A549 (cell line): ENCODE measurements around the gene ACTN2. TPM values are rescaled to one million over a fixed set of nuclear protein-coding genes. Genes with fewer than 3 reads are reported as not detected.

Experiments
- ATAC-seq, 2 experiments: fragments of 200-7000 bp in 1 of 2; fragments of >200 bp in 1 of 2; cut with Nextera tagmentation in 1 of 2; cut with Tn5 transposase in 1 of 2; 3 replicates each; pipeline versions ENCODE4 v1.8.0 to v1.9.1; 2018 to 2020; ENCODE audit warnings: mild to moderate bottlenecking in 1 of 2, moderate library complexity in 1 of 2
- CTCF ChIA-PET: fragments of 300-600 bp; sonication (Branson Sonifier 250); formaldehyde crosslinking; extraction: SDS; loops from one replicate; lab custom pipeline; 2021; ENCODE audit warnings: antibody characterized with exemption, inconsistent platforms; lab: Yijun Ruan, JAX
- POLR2A ChIA-PET: fragments of 350-600 bp; formaldehyde crosslinking; extraction: SDS; loops from one replicate; lab custom pipeline; 2021; ENCODE audit warnings: antibody characterized with exemption, inconsistent platforms; lab: Yijun Ruan, JAX
- DNase-seq, 2 experiments: peaks; one replicate each; pipeline versions ENCODE4 v3.0.0 to v3.0.0-alpha.2; 2011 to 2016; ENCODE audit warnings: low read depth in 1 of 2, low spot score in 1 of 2
- FAIRE-seq: peaks from 2 replicates; lab custom pipeline; 2011; peaks lifted over from hg19 to GRCh38; lab: Jason Lieb, UNC
- H3K27ac ChIP-seq, 2 experiments: fragments of >200 bp; sonication (Bioruptor Twin); formaldehyde crosslinking; 3 replicates each; pipeline ENCODE4 v1.5.1; 2016 to 2017
- H3K4me1 ChIP-seq: fragments of >200 bp; sonication (Bioruptor Twin); formaldehyde crosslinking; 3 replicates; pipeline ENCODE4 v1.6.1; 2016
- H3K4me2 ChIP-seq: fragments of >200 bp; sonication (Bioruptor Twin); formaldehyde crosslinking; 3 replicates; pipeline ENCODE4 v1.6.1; 2016
- H3K4me3 ChIP-seq: fragments of >200 bp; sonication (Bioruptor Twin); formaldehyde crosslinking; 3 replicates; pipeline ENCODE4 v1.5.1; 2016
- H3K9me3 ChIP-seq: fragments of >200 bp; sonication (Bioruptor Twin); formaldehyde crosslinking; 3 replicates; pipeline ENCODE4 v1.6.1; 2016
- CHD2 ChIP-seq: fragments of 150-350 bp; IDR thresholded peaks from 2 replicates; pipeline ENCODE4 v1.6.1; 2014; ENCODE audit warnings: low read length; ENCODE audit not compliant: partially characterized antibody
- EHF ChIP-seq: fragments of 250-450 bp; sonication (Bioruptor Pico); IDR thresholded peaks from 2 replicates; pipeline ENCODE4 v1.5.0; 2020; ENCODE audit warnings: mild to moderate bottlenecking
- EHMT2 ChIP-seq: fragments of 200-600 bp; sonication (generic); IDR thresholded peaks from 2 replicates; pipeline ENCODE4 v1.6.1; 2016; ENCODE audit warnings: antibody characterized with exemption, low read depth, mild to moderate bottlenecking, moderate library complexity
- ESRRA ChIP-seq: fragments of 150-350 bp; IDR thresholded peaks from 2 replicates; pipeline ENCODE4 v1.6.1; 2014; ENCODE audit warnings: mild to moderate bottlenecking, low read length, borderline replicate concordance
- FOSL2 ChIP-seq, 2 experiments: fragments of 450-650 bp in 1 of 2; fragments of >200 bp in 1 of 2; sonication (Bioruptor Twin) in 1 of 2; formaldehyde crosslinking; IDR thresholded peaks; 2 replicates each; pipeline versions ENCODE4 v1.5.0 to v1.6.1; 2016 to 2020; ENCODE audit warnings: mild to moderate bottlenecking in 1 of 2, moderate library complexity in 1 of 2
- FOXS1 ChIP-seq: fragments of 250-450 bp; sonication (Bioruptor Pico); IDR thresholded peaks from 2 replicates; pipeline ENCODE4 v1.5.0; 2020; ENCODE audit warnings: mild to moderate bottlenecking, moderate library complexity
- GATA3 ChIP-seq: IDR thresholded peaks from 2 replicates; pipeline ENCODE4 v1.6.1; 2012; ENCODE audit warnings: borderline replicate concordance
- HOXA7 ChIP-seq: fragments of 250-450 bp; sonication (Bioruptor Pico); IDR thresholded peaks from 2 replicates; pipeline ENCODE4 v1.5.0; 2020; ENCODE audit warnings: mild to moderate bottlenecking, moderate library complexity
- JUNB ChIP-seq: fragments of >200 bp; sonication (Bioruptor Twin); formaldehyde crosslinking; IDR thresholded peaks from 2 replicates; pipeline ENCODE4 v1.6.1; 2016
- KDM1A ChIP-seq: fragments of 200-600 bp; sonication (generic); IDR thresholded peaks from 2 replicates; pipeline ENCODE4 v1.6.1; 2016; ENCODE audit warnings: low read depth, mild to moderate bottlenecking
- MAX ChIP-seq: IDR thresholded peaks from 2 replicates; pipeline ENCODE4 v1.6.1; 2012
- NPAS2 ChIP-seq: fragments of 250-450 bp; sonication (Bioruptor Pico); IDR thresholded peaks from 2 replicates; pipeline ENCODE4 v1.8.0; 2022; ENCODE audit warnings: mild to moderate bottlenecking, moderate library complexity, borderline replicate concordance
- PBX3 ChIP-seq: IDR thresholded peaks from 2 replicates; pipeline ENCODE4 v1.6.1; 2012
- PHF8 ChIP-seq: fragments of 200-600 bp; sonication (generic); IDR thresholded peaks from 2 replicates; pipeline ENCODE4 v1.6.1; 2016; ENCODE audit warnings: low read depth, mild to moderate bottlenecking, antibody characterized with exemption, moderate library complexity, borderline replicate concordance
- RAD21 ChIP-seq, 2 experiments: fragments of >200 bp in 1 of 2; sonication (Bioruptor Twin) in 1 of 2; formaldehyde crosslinking in 1 of 2; IDR thresholded peaks in 1 of 2; conservative IDR thresholded peaks in 1 of 2; 2 replicates in 1 of 2; 3 replicates in 1 of 2; pipeline ENCODE4 v1.6.1; 2012 to 2018; ENCODE audit warnings: inconsistent platforms in 1 of 2
- RFX5 ChIP-seq: fragments of 450-650 bp; IDR thresholded peaks from 2 replicates; pipeline ENCODE4 v1.7.1; 2014; ENCODE audit warnings: antibody characterized with exemption, mild to moderate bottlenecking, moderate library complexity
- SMC3 ChIP-seq: fragments of >200 bp; sonication (Bioruptor Twin); formaldehyde crosslinking; IDR thresholded peaks from 3 replicates; pipeline ENCODE4 v1.6.1; 2018; ENCODE audit warnings: inconsistent platforms
- ZC3H11A ChIP-seq: fragments of 450-650 bp; IDR thresholded peaks from 2 replicates; pipeline ENCODE4 v1.6.1; 2014; ENCODE audit warnings: antibody characterized with exemption, mild to moderate bottlenecking
- ZNF302 ChIP-seq: fragments of 250-450 bp; sonication (Bioruptor Pico); IDR thresholded peaks from 2 replicates; pipeline ENCODE4 v1.9.0; 2021; ENCODE audit warnings: inconsistent platforms, mild to moderate bottlenecking, moderate library complexity
- WGBS: methylation state at CpG from one replicate; pipeline ENCODE4 v1.1.6; 2017; ENCODE audit errors: missing lambda C conversion rate; 5-methylcytosine and 5-hydroxymethylcytosine counted together
- polyA plus RNA-seq, 4 experiments: library from polyadenylated mRNA; depleted of rRNA in 3 of 4; stranded (reverse); fragments of >200 nt; fragmentation: RNase III in 1 of 4; extraction: RNeasy Plus Mini Kit Qiagen cat#74134 plus additional on column Dnase treatment in 1 of 4; gene quantifications; 2 replicates in 3 of 4; 3 replicates in 1 of 4; pipeline ENCODE4 v1.2.3, GENCODE V29; 2011 to 2017
- TF ChIP-seq, protein P1 (sequence below): fragments of 150-350 bp; IDR thresholded peaks from 2 replicates; pipeline ENCODE4 v1.6.1; 2014; ENCODE audit warnings: low read depth, mild to moderate bottlenecking, low read length

Gene ACTN2
- polyA plus RNA-seq, 2 of the 4 experiments (the other 2 are of a cell fraction): not detected

GRCh38 chr1:236700903-236701302 lies 14.6 kb downstream of the ACTN2 start:
- CTCF ChIA-PET: no interaction called here
- FAIRE-seq: no peak
- ATAC-seq: no peak
- no peaks in the 10 kb centered on the region for H3K9me3 ChIP-seq
- H3K4me2 ChIP-seq: no peak overlapping the region
- WGBS: 50% methylated on average over 2 of the region's 2 CpGs
- H3K4me1 ChIP-seq: no peaks in the 10 kb centered on the region
- POLR2A ChIA-PET: no interaction called here
- H3K27ac ChIP-seq: no peak overlapping the region
- no peak overlapping the region for H3K4me3 ChIP-seq
- TF ChIP-seq EHMT2 (no peak), EHF (no peak), ZC3H11A (no peak)
- DNase-seq: no peak

DNA sequence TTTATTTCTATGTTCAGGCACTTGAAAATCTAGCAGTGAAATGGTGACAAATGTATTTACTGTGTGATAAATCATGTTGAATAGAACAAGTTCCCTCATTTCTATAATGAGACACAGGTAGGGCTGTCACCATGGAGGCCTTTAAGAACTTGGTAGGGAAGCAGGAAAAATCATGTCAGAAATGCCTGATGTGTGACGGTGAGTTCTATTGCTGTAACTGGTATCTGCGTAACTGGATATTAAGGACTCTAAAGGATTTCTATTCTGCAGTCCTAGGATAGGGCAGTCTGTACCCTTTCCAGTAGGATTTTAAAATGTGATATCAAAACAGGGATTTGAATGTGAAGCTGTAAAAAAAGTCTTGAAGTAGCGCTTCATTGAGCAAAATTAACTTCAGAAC lies 15.5 kb downstream of the ACTN2 start:
- WGBS: 64% methylated on average over 3 of the region's 3 CpGs
- no peaks in the 10 kb centered on the region for H3K4me1 ChIP-seq
- ATAC-seq (no peak), DNase-seq (no peak), FAIRE-seq (no peak)
- H3K27ac ChIP-seq: no peak overlapping the region
- TF ChIP-seq RFX5 (no peak), PBX3 (no peak), HOXA7 (no peak), NPAS2 (CRISPR knock-in tag) (no peak), SMC3 (no peak), GATA3 (no peak), JUNB (no peak), PHF8 (no peak), FOXS1 (CRISPR knock-in tag) (no peak), KDM1A (no peak), FOSL2 (IDR thresholded peaks at IDR 0.05) (no peak), FOSL2 (CRISPR knock-in tag; IDR thresholded peaks at IDR 0.05) (no peak), RAD21 (conservative IDR thresholded peaks at IDR 0.05 in 1 of 2, IDR thresholded peaks at IDR 0.05 in 1 of 2) (no peak), ZNF302 (CRISPR knock-in tag) (no peak)
- TF ChIP-seq, protein P1, sequence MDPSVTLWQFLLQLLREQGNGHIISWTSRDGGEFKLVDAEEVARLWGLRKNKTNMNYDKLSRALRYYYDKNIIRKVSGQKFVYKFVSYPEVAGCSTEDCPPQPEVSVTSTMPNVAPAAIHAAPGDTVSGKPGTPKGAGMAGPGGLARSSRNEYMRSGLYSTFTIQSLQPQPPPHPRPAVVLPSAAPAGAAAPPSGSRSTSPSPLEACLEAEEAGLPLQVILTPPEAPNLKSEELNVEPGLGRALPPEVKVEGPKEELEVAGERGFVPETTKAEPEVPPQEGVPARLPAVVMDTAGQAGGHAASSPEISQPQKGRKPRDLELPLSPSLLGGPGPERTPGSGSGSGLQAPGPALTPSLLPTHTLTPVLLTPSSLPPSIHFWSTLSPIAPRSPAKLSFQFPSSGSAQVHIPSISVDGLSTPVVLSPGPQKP: no peak
- ChIA-PET CTCF (no interaction called here), POLR2A (no interaction called here)
- H3K4me3 ChIP-seq: no peak overlapping the region
- H3K9me3 ChIP-seq: no peaks in the 10 kb centered on the region
- H3K4me2 ChIP-seq: no peak overlapping the region

DNA sequence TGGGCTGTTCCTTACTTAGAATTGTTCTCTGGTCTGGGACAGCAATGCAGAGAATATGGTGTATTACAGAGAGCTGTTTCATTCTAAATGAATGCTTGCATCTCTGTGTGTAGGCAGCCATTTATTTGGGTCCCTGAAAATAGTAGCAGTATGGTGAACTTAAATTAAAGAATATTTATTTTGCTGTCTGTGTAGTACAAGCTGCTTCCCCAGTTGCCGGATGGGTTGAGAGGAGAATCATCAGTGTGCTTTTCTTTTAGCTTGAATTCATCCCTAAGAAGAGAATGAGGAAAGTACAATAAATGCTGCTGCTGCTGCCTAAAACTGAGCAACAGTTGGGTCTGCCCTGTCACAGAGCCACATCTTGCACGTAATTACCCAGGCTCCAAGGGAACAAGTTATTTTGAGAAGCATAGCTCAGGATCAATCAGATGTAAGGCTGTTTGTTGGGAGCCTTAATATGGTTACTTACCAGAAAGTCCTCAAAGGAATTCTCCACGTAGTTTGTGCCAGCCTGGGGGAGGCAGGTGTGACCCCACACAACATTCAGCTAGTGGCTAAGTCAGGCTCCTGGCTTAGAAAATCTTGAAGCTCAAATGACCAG lies 16.6 kb downstream of the ACTN2 start:
- Histone ChIP-seq H3K9me3 (no peaks in the 10 kb centered on the region), H3K4me1 (no peaks in the 10 kb centered on the region)
- CTCF ChIA-PET: interaction anchor here (1.0 kb wide), 1 partner anchor 29 kb away, joined by 3 read pairs; no protein-coding TSS in a partner anchor
- FAIRE-seq (no peak), DNase-seq (no peak)
- POLR2A ChIA-PET: no interaction called here
- no peak for TF ChIP-seq CHD2
- TF ChIP-seq MAX: no peak
- no peak for TF ChIP-seq ESRRA
- TF ChIP-seq, all 56 proteins: peak for 0
- Histone ChIP-seq H3K27ac (no peak overlapping the region), H3K4me2 (no peak overlapping the region), H3K4me3 (no peak overlapping the region)
- WGBS: 39% methylated on average over 3 of the region's 3 CpGs
- no peak for ATAC-seq
